ENCODE measurements around the gene PAQR3. TPM values are rescaled to one million over a fixed set of nuclear protein-coding genes. Genes with fewer than 3 reads are reported as not detected.

PAQR3 gene
- total and polyA plus RNA-seq, 2 of the 4 experiments (the other 2 are of a cell fraction): 11.5 to 11.8 TPM

DNA sequence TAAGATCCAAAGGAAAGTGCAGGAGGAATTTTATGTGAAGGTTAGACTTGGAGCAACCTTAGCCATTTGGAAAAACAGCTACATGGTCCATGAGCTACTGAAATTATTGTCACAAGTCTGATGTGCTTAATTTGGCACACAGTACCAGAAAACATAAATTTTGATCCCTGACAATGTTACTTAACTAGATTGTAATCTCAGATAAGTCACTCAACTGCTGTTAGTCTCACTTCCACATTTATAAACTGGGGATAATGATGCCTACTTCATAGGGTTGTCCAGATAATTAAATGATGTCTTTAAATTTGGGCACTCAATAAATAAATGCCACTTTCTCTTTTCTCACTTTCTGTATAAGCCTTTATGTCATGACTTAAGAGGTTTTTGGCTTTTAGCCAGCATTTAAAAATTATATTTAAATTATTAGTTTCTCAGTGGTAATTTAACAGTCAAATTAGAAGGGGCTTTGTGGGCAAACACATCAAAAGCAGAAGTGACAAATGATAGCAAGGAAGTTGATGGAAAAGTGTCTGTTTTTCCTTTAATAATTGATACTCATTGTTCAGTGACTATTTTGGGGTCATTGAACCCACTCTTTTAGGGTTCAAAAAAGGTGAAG is 58.3 kb downstream of the PAQR3 start:
- H3K9me1 ChIP-seq (ENCODE audit: insufficient read depth, low read length): no peaks in the 10 kb centered on the region; the same call in none of the 2 replicates
- no peak for DNase-seq
- no peak overlapping the region for H2BK20ac ChIP-seq (ENCODE audit: low read depth, low read length)
- H3K56ac ChIP-seq (ENCODE audit: extremely low read depth, insufficient read depth, low read length): no peak overlapping the region
- ATAC-seq (ENCODE audit: low read depth): no peak
- no peak overlapping the region for H3K4me2 ChIP-seq (ENCODE audit: low read depth, low read length)
- H3K14ac ChIP-seq (replicated peaks; ENCODE audit: low read depth, low read length): no peak overlapping the region
- intact Hi-C loops (cut with micrococcal nuclease) (no loop called here), dilution Hi-C loops (cut with HindIII; ENCODE audit: low sequenced_read_pairs, unreplicated experiment) (no loop called here), in situ Hi-C loops (cut with MboI; ENCODE audit: low sequenced_read_pairs) (no loop called here)
- H2AFZ ChIP-seq (replicated peaks; ENCODE audit: low read length, poor library complexity): no peak overlapping the region
- H3K9me3 ChIP-seq (ENCODE audit: control insufficient read depth, insufficient read depth, low read length): no peaks in the 10 kb centered on the region
- no peak overlapping the region for H2BK5ac ChIP-seq (ENCODE audit: low read depth, low read length, poor library complexity, severe bottlenecking)
- no peak overlapping the region for H3K27ac ChIP-seq (ENCODE audit: insufficient read depth, low read length)
- H4K91ac ChIP-seq (ENCODE audit: insufficient read depth, low read depth, low read length): no peak overlapping the region
- H3K23ac ChIP-seq (ENCODE audit: low read depth, low read length): no peak overlapping the region
- peaks cover 6% of the 10 kb centered on the region; the same call in 1 of the 2 replicates for H3K4me1 ChIP-seq (ENCODE audit: control insufficient read depth, insufficient read depth, low read length)
- H3K36me3 ChIP-seq (ENCODE audit: control insufficient read depth, insufficient read depth, low read length): peaks cover 2% of the 10 kb centered on the region; the same call in 1 of the 2 replicates
- peaks cover 3 to 7% of the 10 kb centered on the region in 2 experiments for H3K79me1 ChIP-seq (ENCODE audit: low read depth in 1 of 2, low read length in 2 of 2)
- H4K5ac ChIP-seq (ENCODE audit: low read depth, low read length): no peak overlapping the region
- no peak overlapping the region for H2AK5ac ChIP-seq (ENCODE audit: low read depth, low read length)
- H2AK9ac ChIP-seq (replicated peaks; ENCODE audit: low read depth, low read length, poor library complexity): no peak overlapping the region
- H2BK15ac ChIP-seq (ENCODE audit: low read depth, low read length): no peak overlapping the region
- ChIA-PET CTCF (no interaction called here), POLR2A (ENCODE audit: unreplicated experiment) (no interaction called here)
- no peak overlapping the region for H3K18ac ChIP-seq (ENCODE audit: low read depth, low read length)
- no peak overlapping the region for H3K9ac ChIP-seq (ENCODE audit: low read depth, low read length)
- no peak overlapping the region for H4K8ac ChIP-seq (ENCODE audit: low read depth in 2 of 2, low read length in 2 of 2)
- no peaks in the 10 kb centered on the region for H3K27me3 ChIP-seq (ENCODE audit: control insufficient read depth, insufficient read depth, low read length)
- BruUV-seq (replicated peaks): no TSS peak
- no peaks in the 10 kb centered on the region for H4K20me1 ChIP-seq (ENCODE audit: insufficient read depth, low read length)
- H3K4me3 ChIP-seq (ENCODE audit: insufficient read depth, low read depth, low read length): no peak overlapping the region
- H2BK120ac ChIP-seq (ENCODE audit: low read depth, low read length): no peak overlapping the region
- H3K4ac ChIP-seq (ENCODE audit: low read depth, low read length): no peak overlapping the region
- TF ChIP-seq MAZ (IDR thresholded peaks at IDR 0.05; ENCODE audit: borderline replicate concordance, low read depth, low read length) (no peak), RFX5 (IDR thresholded peaks at IDR 0.05; ENCODE audit: low read depth, low read length) (no peak), RCOR1 (IDR thresholded peaks at IDR 0.05; ENCODE audit: insufficient replicate concordance, low read length) (no peak), POLR2A (IDR thresholded peaks at IDR 0.05; ENCODE audit: low read depth, low read length) (no peak), MAFK (IDR thresholded peaks at IDR 0.05; ENCODE audit: low read depth, low read length) (no peak), CHD1 (IDR thresholded peaks at IDR 0.05; ENCODE audit: low read depth, low read length) (no peak), MXI1 (IDR thresholded peaks at IDR 0.05; ENCODE audit: borderline replicate concordance, low read depth, low read length) (no peak), SMC3 (IDR thresholded peaks at IDR 0.05; ENCODE audit: low read depth, low read length) (no peak), CEBPB (IDR thresholded peaks at IDR 0.05; ENCODE audit: low read depth, low read length) (no peak), USF2 (IDR thresholded peaks at IDR 0.05; ENCODE audit: low read depth, low read length) (no peak), BHLHE40 (IDR thresholded peaks at IDR 0.05; ENCODE audit: low read depth, low read length) (no peak), ELK1 (IDR thresholded peaks at IDR 0.05; ENCODE audit: borderline replicate concordance, low read depth, low read length) (no peak), FOS (IDR thresholded peaks at IDR 0.05; ENCODE audit: low read depth, low read length) (no peak)

All from IMR-90 (cell line).